Naive thymus-derived CD8-positive, alpha-beta T cell (primary cell): ENCODE data around the gene CHD9. TPM values are rescaled to one million over a fixed set of nuclear protein-coding genes. Genes with fewer than 3 reads are reported as not detected.
A peak's percentile ranks its signal among the peaks of the same experiment; 100 is the strongest.

ENCODE experiments used
- ATAC-seq, 2 donors: fragments of 150-1000 bp; cut with Tn5 transposase in 1 of 2; sonication (Bioruptor Pico), chemical (Tn5 transposase) in 1 of 2; 1 replicate in 1 of 2; 2 replicates in 1 of 2; pipeline ENCODE4 v1.10.0; 2021; ENCODE audit warnings: mild to moderate bottlenecking in 2 of 2, moderate library complexity in 2 of 2
- POLR2A ChIA-PET: fragments of 350-600 bp; sonication (Branson Sonifier 250); formaldehyde crosslinking; loops from one replicate; lab custom pipeline; 2021; ENCODE audit warnings: antibody characterized with exemption; lab: Charles Lee
- DNase-seq, 10 donors: peaks; one replicate each; pipeline versions ENCODE4 v3.0.0 to v3.0.0-alpha.2; 2020 to 2022
- H3K27ac Mint-ChIP-seq, 10 donors: one replicate each; pipeline ENCODE4 v1.8.0; 2020 to 2022; ENCODE audit warnings: mild to moderate bottlenecking in 10 of 10, mixed read lengths in 10 of 10, moderate library complexity in 4 of 10, inconsistent platforms in 1 of 10
- H3K27me3 Mint-ChIP-seq, 5 donors: one replicate each; pipeline ENCODE4 v1.8.0; 2021 to 2022; ENCODE audit warnings: mixed read lengths in 5 of 5
- H3K36me3 Mint-ChIP-seq, 3 donors: one replicate each; pipeline ENCODE4 v1.8.0; 2020 to 2022; ENCODE audit warnings: mixed read lengths in 3 of 3, mild to moderate bottlenecking in 2 of 3, inconsistent platforms in 1 of 3
- H3K4me1 Mint-ChIP-seq, 4 donors: one replicate each; pipeline ENCODE4 v1.8.0; 2021 to 2022; ENCODE audit warnings: mixed read lengths in 4 of 4
- H3K4me3 Mint-ChIP-seq, 10 donors: one replicate each; pipeline ENCODE4 v1.8.0; 2020 to 2022; ENCODE audit warnings: mild to moderate bottlenecking in 10 of 10, mixed read lengths in 10 of 10, moderate library complexity in 6 of 10, inconsistent platforms in 1 of 10
- H3K9me3 Mint-ChIP-seq, 9 donors: one replicate each; pipeline ENCODE4 v1.8.0; 2020 to 2022; ENCODE audit warnings: mixed read lengths in 9 of 9, mild to moderate bottlenecking in 3 of 9, inconsistent platforms in 1 of 9, moderate library complexity in 1 of 9
- polyA plus RNA-seq, 3 donors: library from polyadenylated mRNA; unstranded; fragments of 300-500 nt; fragmentation: Illumina TruSeq; gene quantifications; one replicate each; pipeline ENCODE4 v1.2.3, GENCODE V29; 2021
- total RNA-seq, 8 experiments: library from RNA in 2 of 8; stranded (reverse) in 2 of 8; gene quantifications; one replicate each; pipeline ENCODE4 v1.2.3 and lab custom pipeline; 2021 to 2026

CHD9 gene
- total and polyA plus RNA-seq, 5 experiments from 2014 or later, result 18.4 to 42.6 (median 28.8) TPM

DNA sequence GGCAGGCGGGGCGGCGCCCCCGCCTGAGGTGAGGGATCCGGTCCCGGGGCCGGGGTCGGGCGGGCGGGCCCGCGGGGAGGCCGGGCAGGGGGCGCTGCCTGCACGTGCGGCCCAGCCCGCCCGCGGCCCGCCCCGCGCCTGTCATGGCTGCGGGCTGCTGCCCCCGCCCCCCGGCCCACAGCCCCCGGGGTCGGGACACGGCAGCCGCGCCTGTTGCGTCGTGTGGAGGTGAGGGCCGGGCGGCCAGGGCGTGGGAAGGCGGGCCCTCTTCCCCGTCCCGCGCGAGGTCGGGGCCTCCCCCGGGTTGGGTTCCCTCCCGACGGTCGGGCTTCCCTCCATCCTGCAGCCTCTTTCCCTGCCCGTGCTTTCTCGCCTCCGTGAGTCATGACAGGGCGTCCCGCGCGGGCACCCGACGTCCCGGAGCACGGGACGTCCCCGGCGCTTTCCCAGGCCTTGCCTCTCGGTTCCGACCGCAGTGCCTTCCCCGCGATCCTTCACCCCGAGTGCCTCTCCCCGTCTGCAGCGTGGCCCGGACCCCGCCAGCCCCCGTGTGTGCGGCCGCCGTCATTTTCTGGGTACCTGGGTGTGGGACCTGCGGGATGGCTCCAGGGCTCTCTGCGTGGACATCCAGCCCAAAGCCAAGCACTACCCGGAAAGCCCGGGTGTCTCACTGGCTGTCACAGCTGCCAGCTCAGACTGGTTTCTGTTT, 76.7 kb downstream of the CHD9 start:
- Mint-ChIP-seq H3K4me1 (peaks cover 3 to 30% (median 14%) of the 10 kb centered on the region in 4 donors), H3K36me3 (no peaks in the 10 kb centered on the region), H3K27ac (peak overlapping the region; percentile 49 to 95 (median 88)), H3K27me3 (no peaks in the 10 kb centered on the region), H3K4me3 (peak overlapping the region; percentile 82 to 95 (median 89)), H3K9me3 (no peaks in the 10 kb centered on the region)
- DNase-seq, result peak; percentile 16 to 69 (median 49)
- peak; percentile 23 to 40 for ATAC-seq
- POLR2A ChIA-PET, result no interaction called here

DNA sequence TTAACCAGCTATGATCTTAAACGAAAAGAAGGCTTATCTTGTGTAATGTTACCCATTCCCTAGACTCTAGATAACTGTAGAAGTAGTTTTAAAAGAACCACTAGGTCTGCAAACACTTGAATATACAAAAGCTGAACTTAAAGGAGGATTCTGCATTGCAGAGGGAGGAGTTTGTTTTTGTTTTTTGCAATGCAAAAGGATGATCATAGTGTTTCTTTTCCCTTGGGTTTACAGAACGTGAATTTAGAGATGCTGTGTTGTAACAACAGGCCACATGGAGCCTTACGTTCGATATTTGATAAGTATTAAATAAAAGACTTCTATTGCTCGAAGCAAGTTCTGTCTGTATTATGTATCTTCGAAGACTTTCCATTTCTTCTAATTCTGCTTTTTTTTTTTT, 77.6 kb downstream of the CHD9 start:
- ATAC-seq, result no peak
- H3K9me3 Mint-ChIP-seq, result no peaks in the 10 kb centered on the region
- POLR2A ChIA-PET, result no interaction called here

DNA sequence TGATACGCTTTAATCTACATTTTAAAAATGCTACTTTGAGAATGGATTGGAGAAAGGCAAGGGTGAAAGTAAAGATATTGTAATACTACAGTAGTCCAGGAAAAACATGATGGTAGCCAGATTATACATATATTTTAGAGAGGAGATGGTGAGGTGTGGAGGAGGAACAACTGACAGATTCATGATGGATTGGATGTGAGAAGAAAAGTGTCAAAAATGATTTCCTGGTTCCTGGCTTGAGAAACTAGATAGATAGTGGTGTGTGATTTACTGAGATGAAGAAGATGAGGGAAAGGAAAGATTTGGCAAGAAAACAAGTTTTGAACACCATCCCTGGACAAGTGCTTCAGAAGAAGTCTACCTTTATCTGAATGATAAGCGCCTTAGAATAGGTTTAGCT, 80.5 kb downstream of the CHD9 start:
- Mint-ChIP-seq H3K27ac (peak overlapping the region in 2 of 10 donors; percentile 3 to 32), H3K9me3 (no peaks in the 10 kb centered on the region), H3K4me1 (peaks cover 8 to 14% (median 13%) of the 10 kb centered on the region in 4 donors), H3K36me3 (no peaks in the 10 kb centered on the region), H3K27me3 (no peaks in the 10 kb centered on the region), H3K4me3 (no peak overlapping the region)
- no peak for DNase-seq
- ATAC-seq, result no peak
- POLR2A ChIA-PET, result no interaction called here

More for the DNA sequence above, 77.6 kb downstream of the CHD9 start:
- Mint-ChIP-seq H3K36me3 (no peaks in the 10 kb centered on the region), H3K27me3 (no peaks in the 10 kb centered on the region), H3K27ac (peak overlapping the region in 7 of 10 donors; percentile 33 to 93 (median 73)), H3K4me3 (peak overlapping the region; percentile 9 to 95 (median 87)), H3K4me1 (peaks cover 3 to 28% (median 14%) of the 10 kb centered on the region in 4 donors)
- DNase-seq, result no peak

DNA sequence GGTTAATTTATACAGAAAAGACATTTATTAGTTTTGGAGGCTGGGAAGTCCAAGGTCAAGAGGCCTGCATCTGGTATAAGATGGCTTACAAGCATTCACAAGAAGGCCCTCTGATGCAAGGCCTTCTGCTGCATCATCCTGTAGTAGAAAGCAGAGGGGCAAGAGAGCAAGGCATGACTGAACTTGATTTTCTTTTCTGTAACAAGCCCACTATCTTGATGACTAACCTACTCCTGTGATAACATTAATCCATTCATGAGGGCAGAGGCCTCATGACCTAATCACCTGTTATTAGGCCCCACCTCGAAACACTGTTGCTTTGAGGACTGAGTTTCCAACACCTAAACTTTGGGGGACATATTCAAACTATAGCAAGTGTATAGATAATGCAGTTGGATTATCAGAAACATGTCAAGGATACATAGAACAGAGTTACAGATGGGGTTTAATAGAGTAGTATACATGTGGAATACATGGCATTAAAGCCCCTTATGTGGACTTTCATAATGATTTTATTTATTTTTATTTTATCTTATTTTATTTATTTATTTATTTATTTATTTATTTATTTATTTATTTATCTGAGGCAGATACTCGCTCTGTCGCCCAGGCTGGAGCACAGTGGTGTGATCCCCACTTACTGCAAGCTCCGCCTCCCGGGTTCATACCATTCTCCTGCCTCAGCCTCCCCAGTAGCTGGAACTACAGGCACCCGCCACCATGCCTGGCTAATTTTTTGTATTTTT, 88.2 kb downstream of the CHD9 start:
- peak overlapping the region in 1 of 10 donors; percentile 13 for H3K27ac Mint-ChIP-seq
- POLR2A ChIA-PET, result no interaction called here
- H3K9me3 Mint-ChIP-seq, result no peaks in the 10 kb centered on the region
- ATAC-seq (no peak), DNase-seq (no peak)
- H3K36me3 Mint-ChIP-seq, result no peaks in the 10 kb centered on the region
- peaks cover 0 to 13% (median 5%) of the 10 kb centered on the region in 4 donors for H3K4me1 Mint-ChIP-seq
- no peak overlapping the region for H3K4me3 Mint-ChIP-seq
- H3K27me3 Mint-ChIP-seq, result no peaks in the 10 kb centered on the region

DNA sequence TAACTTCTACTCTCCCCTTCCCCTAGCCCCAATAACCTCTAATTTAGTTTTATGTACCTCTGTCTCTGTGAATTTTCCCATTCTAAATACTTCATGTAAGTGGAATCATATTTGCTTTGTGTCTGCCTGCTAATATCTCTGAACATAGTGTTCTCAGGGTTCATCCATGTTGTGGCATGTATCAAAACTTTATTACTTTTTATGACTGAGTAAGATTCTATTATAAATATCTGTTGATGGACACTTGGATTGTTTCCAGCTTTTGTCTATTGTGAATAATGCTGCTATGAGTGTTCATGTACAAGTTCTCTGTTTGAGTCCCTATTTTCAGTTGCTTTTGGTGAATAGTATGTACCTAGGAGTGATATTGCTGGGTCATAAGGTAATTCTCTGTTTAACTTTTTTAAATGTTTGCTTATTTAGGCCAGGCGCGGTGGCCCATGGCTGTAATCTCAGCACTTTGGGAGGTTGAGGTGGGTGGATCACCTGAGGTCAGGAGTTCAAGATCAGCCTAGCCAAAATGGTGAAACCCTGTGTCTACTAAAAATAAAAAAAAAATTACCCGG, 92.8 kb downstream of the CHD9 start:
- POLR2A ChIA-PET, result no interaction called here
- DNase-seq (no peak), ATAC-seq (no peak)
- H3K36me3 Mint-ChIP-seq, result peaks cover 0 to 7% (median 0%) of the 10 kb centered on the region in 3 donors
- H3K27me3 Mint-ChIP-seq, result no peaks in the 10 kb centered on the region
- no peak overlapping the region for H3K4me3 Mint-ChIP-seq
- peaks cover 0 to 7% (median 0%) of the 10 kb centered on the region in 9 donors for H3K9me3 Mint-ChIP-seq
- peaks cover 0 to 3% (median 1%) of the 10 kb centered on the region in 4 donors for H3K4me1 Mint-ChIP-seq
- peak overlapping the region in 1 of 10 donors; percentile 47 for H3K27ac Mint-ChIP-seq

DNA sequence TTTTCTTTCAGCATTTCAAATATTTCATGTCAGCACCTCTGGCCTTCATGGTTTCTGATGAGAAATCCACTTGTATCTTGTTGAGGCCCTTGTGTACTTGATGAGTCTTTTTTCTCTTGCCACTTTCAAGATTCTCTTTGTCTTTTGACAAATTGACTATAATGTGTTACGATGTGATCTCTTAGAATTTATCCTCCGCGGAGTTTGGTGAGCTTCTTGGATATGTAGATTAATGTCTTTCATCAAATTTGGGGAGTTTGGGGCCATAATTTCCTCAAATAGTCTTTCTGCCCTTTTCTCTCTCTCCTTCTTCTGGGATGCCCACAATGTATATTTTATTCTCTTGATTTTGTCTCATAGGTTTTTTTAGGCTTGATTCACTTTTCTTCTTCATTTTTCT, 96.0 kb downstream of the CHD9 start:
- Mint-ChIP-seq H3K9me3 (peaks cover 0 to 7% (median 0%) of the 10 kb centered on the region in 9 donors), H3K27ac (no peak overlapping the region), H3K36me3 (peaks cover 0 to 7% (median 7%) of the 10 kb centered on the region in 3 donors), H3K4me3 (no peak overlapping the region), H3K4me1 (peaks cover 0 to 4% (median 2%) of the 10 kb centered on the region in 4 donors), H3K27me3 (no peaks in the 10 kb centered on the region)
- ATAC-seq (no peak), DNase-seq (no peak)
- POLR2A ChIA-PET, result no interaction called here

DNA sequence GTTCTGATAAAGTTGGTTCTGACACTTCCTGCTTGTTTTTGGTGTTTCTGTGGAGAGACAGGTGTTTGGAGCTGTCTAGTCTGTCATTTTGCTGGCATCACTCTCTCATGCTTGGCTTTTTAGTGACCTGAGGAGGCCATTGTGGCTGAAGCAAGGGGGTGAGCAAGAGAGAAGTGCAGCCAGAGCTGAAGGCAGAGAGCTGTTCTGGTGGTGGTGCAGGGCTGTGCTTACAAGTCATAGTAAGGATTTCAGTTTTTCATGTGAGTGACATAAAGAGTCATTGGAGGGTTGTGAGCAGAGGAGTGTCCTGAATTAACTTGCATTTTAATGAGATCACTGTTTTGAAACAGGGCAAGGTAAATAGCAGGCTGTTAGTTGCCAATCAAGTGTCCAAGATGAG, 97.5 kb downstream of the CHD9 start:
- Mint-ChIP-seq H3K4me3 (no peak overlapping the region), H3K4me1 (peaks cover 0 to 7% (median 1%) of the 10 kb centered on the region in 4 donors), H3K27me3 (no peaks in the 10 kb centered on the region), H3K9me3 (peaks cover 0 to 7% (median 0%) of the 10 kb centered on the region in 9 donors), H3K27ac (no peak overlapping the region), H3K36me3 (peaks cover 0 to 23% (median 15%) of the 10 kb centered on the region in 3 donors)
- DNase-seq (no peak), ATAC-seq (no peak)
- POLR2A ChIA-PET, result no interaction called here

DNA sequence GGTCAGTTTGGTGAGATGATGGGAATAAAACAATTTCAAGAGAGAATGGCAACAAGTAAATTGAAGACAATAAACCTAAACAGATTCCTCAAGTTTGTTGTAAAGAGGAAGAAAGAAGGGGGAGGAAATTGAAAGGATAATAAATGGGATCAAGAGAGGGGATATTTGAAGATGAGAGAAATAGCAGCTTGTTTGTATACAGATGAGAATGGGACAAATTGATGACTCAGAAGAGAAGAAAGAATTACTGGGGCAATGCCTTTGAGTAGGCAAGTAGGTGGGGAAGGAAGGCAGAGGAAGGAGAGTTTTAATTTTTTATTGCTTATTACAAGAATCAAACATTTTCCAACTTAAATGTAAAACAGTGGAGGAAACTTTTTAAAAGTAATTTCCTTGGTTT, 98.3 kb downstream of the CHD9 start:
- no peak for DNase-seq
- Mint-ChIP-seq H3K27ac (no peak overlapping the region), H3K9me3 (peaks cover 0 to 7% (median 0%) of the 10 kb centered on the region in 9 donors), H3K27me3 (no peaks in the 10 kb centered on the region), H3K36me3 (peaks cover 0 to 25% (median 17%) of the 10 kb centered on the region in 3 donors), H3K4me1 (peaks cover 0 to 7% (median 1%) of the 10 kb centered on the region in 4 donors), H3K4me3 (no peak overlapping the region)
- POLR2A ChIA-PET, result no interaction called here
- ATAC-seq, result no peak

DNA sequence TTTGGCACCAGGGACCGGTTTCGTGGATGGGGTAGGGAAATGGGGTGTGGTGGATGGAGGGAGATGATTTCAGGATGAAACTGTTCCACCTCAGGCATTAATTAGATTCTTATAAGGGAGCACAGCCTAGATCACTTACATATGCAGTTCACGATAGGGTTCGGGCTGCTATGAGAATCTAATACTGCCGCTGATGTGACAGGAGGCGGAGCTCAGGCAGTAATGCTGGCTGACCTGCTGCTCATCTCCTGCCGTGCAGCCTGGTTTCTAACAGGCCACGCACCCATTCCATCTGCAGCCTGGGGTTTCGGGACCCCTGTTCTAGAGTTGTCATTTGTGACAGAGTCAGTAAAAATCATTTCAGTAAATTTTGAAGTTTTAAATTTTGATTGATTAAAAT, 99.7 kb downstream of the CHD9 start:
- Mint-ChIP-seq H3K27ac (no peak overlapping the region), H3K9me3 (no peaks in the 10 kb centered on the region), H3K4me3 (no peak overlapping the region), H3K4me1 (peaks cover 0 to 7% (median 0%) of the 10 kb centered on the region in 4 donors), H3K27me3 (no peaks in the 10 kb centered on the region), H3K36me3 (peaks cover 0 to 25% (median 10%) of the 10 kb centered on the region in 3 donors)
- ATAC-seq (no peak), DNase-seq (no peak)
- POLR2A ChIA-PET, result no interaction called here

DNA sequence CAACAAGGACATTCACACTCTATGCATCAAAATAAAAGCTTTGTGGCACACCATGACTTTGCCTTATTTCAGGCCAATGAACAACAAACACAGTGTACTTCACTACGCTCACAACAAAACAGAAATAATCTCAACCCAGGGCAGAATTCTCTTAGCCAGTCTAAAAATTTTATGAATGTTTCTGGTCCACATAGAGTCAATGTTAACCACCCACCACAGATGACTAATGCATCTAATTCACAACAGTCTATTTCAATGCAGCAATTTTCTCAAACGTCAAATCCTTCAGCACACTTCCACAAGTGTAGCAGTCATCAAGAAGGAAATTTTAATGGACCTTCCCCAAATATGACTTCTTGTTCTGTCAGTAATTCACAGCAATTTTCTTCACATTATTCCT, 101.7 kb downstream of the CHD9 start:
- Mint-ChIP-seq H3K27ac (no peak overlapping the region), H3K27me3 (no peaks in the 10 kb centered on the region), H3K4me3 (no peak overlapping the region), H3K36me3 (peaks cover 0 to 29% (median 10%) of the 10 kb centered on the region in 3 donors), H3K4me1 (peaks cover 0 to 7% (median 5%) of the 10 kb centered on the region in 4 donors), H3K9me3 (no peaks in the 10 kb centered on the region)
- POLR2A ChIA-PET, result no interaction called here
- DNase-seq, result no peak
- no peak for ATAC-seq

DNA sequence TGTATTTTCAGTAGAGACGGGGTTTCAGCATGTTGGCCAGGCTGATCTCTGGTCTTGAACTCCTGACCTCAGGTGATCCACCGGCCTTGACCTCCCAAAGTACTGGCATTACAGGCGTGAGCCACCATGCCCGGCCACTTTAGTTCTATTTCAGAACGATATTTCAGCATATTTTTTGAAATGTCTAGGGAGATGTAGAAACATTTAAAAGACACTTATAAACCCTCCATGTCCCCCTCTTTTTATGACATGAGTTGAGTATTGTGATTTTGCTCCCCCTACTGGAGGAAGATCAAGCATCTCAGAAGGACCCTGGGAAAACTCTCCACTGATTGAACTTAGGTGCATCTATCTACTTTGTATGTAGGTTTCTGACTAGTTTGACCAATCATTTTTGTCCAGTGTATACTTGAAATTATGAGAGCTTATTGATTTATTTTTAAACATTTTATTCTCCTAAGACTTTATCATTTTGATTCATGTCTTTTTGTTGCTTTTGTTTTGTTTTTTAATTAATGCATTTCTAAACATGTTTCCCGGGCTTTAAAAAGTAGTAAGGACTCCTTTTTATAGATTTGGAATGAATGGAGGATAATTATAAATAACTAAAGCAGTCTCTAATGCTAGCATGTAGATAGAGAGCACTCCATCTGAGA, 105.1 kb downstream of the CHD9 start:
- Mint-ChIP-seq H3K4me1 (peaks cover 0 to 6% (median 4%) of the 10 kb centered on the region in 4 donors), H3K36me3 (peaks cover 0 to 37% (median 12%) of the 10 kb centered on the region in 3 donors), H3K4me3 (no peak overlapping the region), H3K27ac (peak overlapping the region in 1 of 10 donors; percentile 7), H3K9me3 (no peaks in the 10 kb centered on the region), H3K27me3 (no peaks in the 10 kb centered on the region)
- ATAC-seq (peak; percentile 78 to 95), DNase-seq (peak in 6 of 10 donors; percentile 19 to 62 (median 42))
- POLR2A ChIA-PET, result no interaction called here

DNA sequence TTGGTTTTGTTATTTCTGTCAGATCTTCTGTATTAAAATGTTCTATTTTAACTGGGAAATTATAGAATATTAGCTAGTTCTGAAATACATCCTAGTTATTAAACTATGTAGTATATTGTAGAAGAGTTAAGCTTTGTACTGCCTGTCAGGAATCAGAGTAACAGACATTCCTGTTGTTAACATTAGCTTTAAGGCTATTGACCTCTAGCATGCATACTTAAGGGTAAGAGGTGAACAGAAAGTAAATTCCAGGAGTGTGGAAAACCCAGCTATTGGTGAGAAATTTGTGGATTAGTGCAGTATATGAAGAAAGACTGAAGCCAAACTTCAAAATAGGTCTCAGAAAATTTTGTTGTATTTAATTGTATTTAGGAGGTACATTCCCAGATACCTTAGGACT, 111.3 kb downstream of the CHD9 start:
- ATAC-seq (no peak), DNase-seq (no peak)
- Mint-ChIP-seq H3K27me3 (no peaks in the 10 kb centered on the region), H3K27ac (no peak overlapping the region), H3K9me3 (no peaks in the 10 kb centered on the region), H3K4me1 (peaks cover 4 to 17% (median 10%) of the 10 kb centered on the region in 4 donors), H3K4me3 (no peak overlapping the region), H3K36me3 (peaks cover 0 to 13% (median 2%) of the 10 kb centered on the region in 3 donors)
- POLR2A ChIA-PET, result no interaction called here
